ENCODE measurements around the gene PPARA.

Gene PPARA

DNA sequence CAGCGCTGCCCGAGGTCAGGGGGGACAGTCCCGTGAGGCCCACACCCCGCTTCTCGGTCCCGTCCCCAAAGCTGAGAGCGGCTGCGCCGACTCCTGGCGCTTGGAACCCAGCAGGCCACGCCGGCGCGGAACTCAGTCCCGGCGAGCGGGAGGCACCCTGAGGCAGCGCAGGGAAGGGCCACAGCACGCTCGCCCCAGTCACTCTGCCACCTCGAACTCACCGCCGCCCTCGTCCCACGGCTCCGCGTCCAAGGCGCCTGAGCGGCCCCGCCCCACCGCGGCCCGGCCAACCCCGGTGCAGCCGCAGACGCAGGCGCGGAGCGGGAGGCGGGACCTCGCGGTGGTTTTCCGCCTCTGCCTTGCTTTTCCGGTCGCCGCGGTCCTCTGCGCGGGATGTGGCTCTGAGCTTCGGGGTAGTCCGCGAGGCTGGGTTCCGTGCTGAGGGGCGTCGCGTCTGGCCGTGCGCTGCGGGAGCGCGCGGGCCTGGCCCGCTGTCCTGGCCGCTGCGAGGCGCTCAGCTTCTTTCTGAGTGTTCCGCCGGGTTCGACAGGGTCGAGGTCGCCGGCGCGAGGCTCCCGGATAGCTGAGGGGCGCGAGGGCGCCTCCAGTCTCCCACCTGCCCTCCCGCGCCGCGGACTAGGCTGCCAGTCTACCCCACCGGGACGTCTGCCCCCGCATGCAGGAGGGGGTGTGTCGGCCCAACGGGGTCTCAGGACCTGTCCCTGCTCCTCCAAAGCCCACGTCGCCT lies 99.9 kb downstream of the PPARA start, which contains the start of gene CDPF1:
Gene CDPF1, minus strand, starts transcription at position 259 of the 748 bp plus-strand sequence. CDS start 2,009 bp downstream, outside the sequence.
- peak within 1 kb of the TSS; percentile 82 for H3K27ac ChIP-seq (replicated peaks)
- DNase-seq (ENCODE audit: low read depth in 1 of 2, low spot score in 1 of 2), result peak; percentile 82 to 91

GRCh38 chr22:46250783-46251125 lies 100.4 kb downstream of the PPARA start:
- peak overlapping the region; percentile 82 for H3K27ac ChIP-seq (replicated peaks)
- TF ChIP-seq CTCF (IDR thresholded peaks at IDR 0.05; ENCODE audit: insufficient read depth, low read length) (no peak), SPI1 (IDR thresholded peaks at IDR 0.05; ENCODE audit: borderline replicate concordance, low read depth) (no peak), REST (IDR thresholded peaks at IDR 0.05; ENCODE audit: insufficient replicate concordance, low read depth) (no peak), POLR2AphosphoS5 (IDR thresholded peaks at IDR 0.05; ENCODE audit: low read depth) (no peak), GABPA (IDR thresholded peaks at IDR 0.05; ENCODE audit: low read depth) (no peak)
- peak overlapping the region; percentile 57 for H3K4me3 ChIP-seq (replicated peaks; ENCODE audit: insufficient read depth, low read length)
- no peaks in the 10 kb centered on the region for H3K27me3 ChIP-seq (ENCODE audit: insufficient read depth, poor library complexity, severe bottlenecking)
- no peak for DNase-seq (ENCODE audit: low read depth in 1 of 2, low spot score in 1 of 2)

More for the DNA sequence above, 99.9 kb downstream of the PPARA start, which contains the start of gene CDPF1:
- Histone ChIP-seq H3K27me3 (ENCODE audit: insufficient read depth, poor library complexity, severe bottlenecking) (no peaks in the 10 kb centered on the region), H3K4me3 (replicated peaks; ENCODE audit: insufficient read depth, low read length) (peak within 1 kb of the TSS; percentile 57)
- TF ChIP-seq CTCF (IDR thresholded peaks at IDR 0.05; ENCODE audit: insufficient read depth, low read length) (no peak), POLR2AphosphoS5 (IDR thresholded peaks at IDR 0.05; ENCODE audit: low read depth) (peak; percentile 90), GABPA (IDR thresholded peaks at IDR 0.05; ENCODE audit: low read depth) (peak; percentile 73)

DNA sequence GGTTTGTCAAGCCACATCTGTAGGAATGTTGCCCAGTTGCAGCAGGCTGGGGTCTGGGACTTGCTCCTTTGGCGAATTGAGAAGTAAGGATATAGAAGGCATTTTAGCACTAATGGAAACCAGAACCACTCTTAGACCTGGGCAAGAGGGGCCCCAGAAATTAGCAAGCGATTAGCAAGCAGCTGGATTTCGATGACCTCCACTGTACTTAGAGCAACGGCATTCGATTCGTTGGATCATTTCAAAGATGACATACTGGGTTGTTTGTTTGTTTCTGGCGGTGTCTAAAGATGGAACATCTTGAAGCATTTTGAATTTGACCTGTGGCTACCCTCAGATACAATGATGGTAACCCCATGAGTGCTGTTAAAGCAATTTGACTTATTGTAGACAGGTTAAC lies 100.9 kb downstream of the PPARA start:
- Histone ChIP-seq H3K27ac (replicated peaks) (no peak overlapping the region), H3K27me3 (ENCODE audit: insufficient read depth, poor library complexity, severe bottlenecking) (no peaks in the 10 kb centered on the region), H3K4me3 (replicated peaks; ENCODE audit: insufficient read depth, low read length) (no peak overlapping the region)
- no peak for TF ChIP-seq POLR2AphosphoS5 (IDR thresholded peaks at IDR 0.05; ENCODE audit: low read depth)
- DNase-seq (ENCODE audit: low read depth in 1 of 2, low spot score in 1 of 2), result no peak

DNA sequence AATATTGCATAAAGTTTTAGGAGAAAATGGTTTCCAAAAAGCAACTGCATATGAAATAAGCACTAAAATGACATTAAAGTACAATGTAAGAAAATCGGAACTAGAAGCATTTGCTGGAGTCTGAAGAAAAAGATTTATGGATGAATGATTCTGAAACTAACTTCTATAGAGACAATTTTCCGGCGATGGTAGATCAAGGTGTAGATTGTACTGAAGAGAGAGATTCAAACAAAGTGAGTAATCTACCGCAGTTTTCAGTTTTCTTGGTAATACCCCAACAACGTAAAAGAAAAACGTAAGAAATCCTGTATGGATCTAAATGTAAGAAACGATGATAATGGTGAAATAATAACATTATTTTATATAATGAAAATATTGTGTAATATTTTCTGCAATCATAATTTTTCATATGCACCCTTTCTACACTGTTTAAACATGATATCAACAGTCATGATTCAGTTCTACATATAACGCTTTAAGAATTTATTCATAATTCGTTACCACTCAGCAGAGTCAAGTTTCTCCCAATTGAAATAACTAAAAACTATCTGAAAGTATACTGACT lies 101.6 kb downstream of the PPARA start:
- Histone ChIP-seq H3K27ac (replicated peaks) (no peak overlapping the region), H3K4me3 (replicated peaks; ENCODE audit: insufficient read depth, low read length) (no peak overlapping the region), H3K27me3 (ENCODE audit: insufficient read depth, poor library complexity, severe bottlenecking) (no peaks in the 10 kb centered on the region)
- DNase-seq (ENCODE audit: low read depth in 1 of 2, low spot score in 1 of 2), result no peak
- no peak for TF ChIP-seq CTCF (IDR thresholded peaks at IDR 0.05; ENCODE audit: insufficient read depth, low read length)
- TF ChIP-seq SPI1 (IDR thresholded peaks at IDR 0.05; ENCODE audit: borderline replicate concordance, low read depth), result no peak
- no peak for TF ChIP-seq POLR2AphosphoS5 (IDR thresholded peaks at IDR 0.05; ENCODE audit: low read depth)
- no peak for TF ChIP-seq GABPA (IDR thresholded peaks at IDR 0.05; ENCODE audit: low read depth)
- TF ChIP-seq REST (IDR thresholded peaks at IDR 0.05; ENCODE audit: insufficient replicate concordance, low read depth), result no peak
